ENCODE measurements around the gene ITPKA.

GRCh38 chr15:41501191-41501917 lies 7.7 kb downstream of the ITPKA start:
- TF ChIP-seq CTCF (IDR thresholded peaks at IDR 0.05) (no peak), POLR2A (IDR thresholded peaks at IDR 0.05) (no peak)

All from Peyer's patch (tissue), 4 donors.